ENCODE results near the gene SELP. TPM values are rescaled to one million over a fixed set of nuclear protein-coding genes. Genes with fewer than 3 reads are reported as not detected.
A peak's percentile ranks its signal among the peaks of the same experiment; 100 is the strongest.

Gene SELP
- total RNA-seq, 4 donors from 2014 or later: 1.9 to 26.0 (median 8.0) TPM

DNA sequence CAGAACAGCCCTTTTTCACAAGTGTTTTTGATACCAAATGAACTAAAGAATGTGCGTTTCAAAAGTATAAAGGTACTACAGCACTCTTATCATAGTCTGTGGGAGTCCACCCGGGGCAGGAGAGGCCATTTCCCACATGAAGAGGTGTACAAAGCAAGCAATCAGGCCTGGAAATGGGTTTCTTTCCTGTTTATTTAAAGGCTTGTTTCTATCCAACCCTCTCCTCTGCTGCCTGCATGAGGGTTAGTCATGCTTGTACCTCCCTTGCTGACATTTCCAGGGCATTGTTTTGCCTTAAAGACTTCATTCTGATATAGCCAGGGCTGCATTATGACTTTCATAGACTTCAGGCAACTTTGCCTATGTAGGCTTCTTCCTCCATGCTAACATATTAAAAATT, 11.6 kb downstream of the SELP start:
- no peak for ATAC-seq
- H3K36me3 ChIP-seq: no peaks in the 10 kb centered on the region
- H3K4me1 ChIP-seq: no peaks in the 10 kb centered on the region
- WGBS, 2 donors (ENCODE audit: low coverage in 1 of 2): 70 to 81% methylated on average over 2 of the region's 2 CpGs
- H3K27ac ChIP-seq: no peak overlapping the region
- no peaks in the 10 kb centered on the region for H3K9me3 ChIP-seq
- no peak overlapping the region for H3K4me3 ChIP-seq
- H3K27me3 ChIP-seq: no peaks in the 10 kb centered on the region
- TF ChIP-seq, protein P1, sequence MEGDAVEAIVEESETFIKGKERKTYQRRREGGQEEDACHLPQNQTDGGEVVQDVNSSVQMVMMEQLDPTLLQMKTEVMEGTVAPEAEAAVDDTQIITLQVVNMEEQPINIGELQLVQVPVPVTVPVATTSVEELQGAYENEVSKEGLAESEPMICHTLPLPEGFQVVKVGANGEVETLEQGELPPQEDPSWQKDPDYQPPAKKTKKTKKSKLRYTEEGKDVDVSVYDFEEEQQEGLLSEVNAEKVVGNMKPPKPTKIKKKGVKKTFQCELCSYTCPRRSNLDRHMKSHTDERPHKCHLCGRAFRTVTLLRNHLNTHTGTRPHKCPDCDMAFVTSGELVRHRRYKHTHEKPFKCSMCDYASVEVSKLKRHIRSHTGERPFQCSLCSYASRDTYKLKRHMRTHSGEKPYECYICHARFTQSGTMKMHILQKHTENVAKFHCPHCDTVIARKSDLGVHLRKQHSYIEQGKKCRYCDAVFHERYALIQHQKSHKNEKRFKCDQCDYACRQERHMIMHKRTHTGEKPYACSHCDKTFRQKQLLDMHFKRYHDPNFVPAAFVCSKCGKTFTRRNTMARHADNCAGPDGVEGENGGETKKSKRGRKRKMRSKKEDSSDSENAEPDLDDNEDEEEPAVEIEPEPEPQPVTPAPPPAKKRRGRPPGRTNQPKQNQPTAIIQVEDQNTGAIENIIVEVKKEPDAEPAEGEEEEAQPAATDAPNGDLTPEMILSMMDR (IDR thresholded peaks at IDR 0.05): no peak
- no peak for TF ChIP-seq EP300 (IDR thresholded peaks at IDR 0.05)
- TF ChIP-seq POLR2AphosphoS5 (IDR thresholded peaks at IDR 0.05): no peak
- no peak for TF ChIP-seq POLR2A (IDR thresholded peaks at IDR 0.05)

DNA sequence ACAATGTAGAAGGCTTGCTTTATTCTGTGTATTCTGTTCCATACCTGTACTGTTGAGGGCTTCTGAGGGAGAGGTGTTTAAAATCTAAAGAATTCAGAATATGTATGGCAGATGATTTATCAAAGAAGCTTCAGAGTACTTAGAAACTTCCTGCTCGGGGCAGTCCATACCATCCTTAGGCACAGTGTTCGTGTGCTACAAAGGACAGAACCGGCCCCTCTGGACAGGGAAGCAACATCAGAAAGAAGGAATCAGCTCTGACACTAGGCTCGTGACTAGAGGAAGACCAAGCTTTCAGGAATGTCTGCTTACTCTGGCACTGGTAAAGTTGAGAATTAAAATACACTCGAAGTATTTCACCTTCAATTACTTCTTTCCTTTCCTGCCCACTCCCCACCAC, 14.1 kb downstream of the SELP start:
- no peak for ATAC-seq
- H3K27ac ChIP-seq: no peak overlapping the region
- TF ChIP-seq, protein P1 (IDR thresholded peaks at IDR 0.05): no peak
- TF ChIP-seq POLR2AphosphoS5 (IDR thresholded peaks at IDR 0.05): no peak
- no peak for TF ChIP-seq EP300 (IDR thresholded peaks at IDR 0.05)
- TF ChIP-seq POLR2A (IDR thresholded peaks at IDR 0.05): no peak
- WGBS, 2 donors (ENCODE audit: low coverage in 1 of 2): 52 to 65% methylated on average over 5 of the region's 5 CpGs
- H3K4me3 ChIP-seq: no peak overlapping the region
- no peaks in the 10 kb centered on the region for H3K36me3 ChIP-seq
- H3K9me3 ChIP-seq: no peaks in the 10 kb centered on the region
- no peaks in the 10 kb centered on the region for H3K4me1 ChIP-seq
- peaks cover 8% of the 10 kb centered on the region for H3K27me3 ChIP-seq

DNA sequence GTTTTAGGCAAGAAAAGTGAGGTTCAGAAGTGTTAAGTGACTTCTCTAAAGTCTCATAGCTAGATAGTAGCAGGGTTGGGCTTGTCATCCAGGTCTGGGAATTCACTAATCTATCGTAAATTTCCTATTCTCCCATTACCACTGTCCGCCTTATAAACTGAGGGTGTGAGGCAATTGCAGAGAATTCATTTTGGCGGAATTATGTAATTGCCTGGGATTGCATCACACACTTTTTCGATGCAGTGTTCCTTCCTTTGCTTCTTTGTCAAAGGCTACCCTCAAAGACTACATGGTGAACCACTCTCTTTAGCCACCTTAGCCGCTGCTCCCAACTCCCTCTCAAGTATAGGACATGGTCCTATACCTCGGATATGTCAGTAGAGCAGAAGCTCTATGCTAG, 19.1 kb downstream of the SELP start:
- Histone ChIP-seq H3K36me3 (no peaks in the 10 kb centered on the region), H3K9me3 (no peaks in the 10 kb centered on the region), H3K4me1 (no peaks in the 10 kb centered on the region), H3K27ac (no peak overlapping the region), H3K4me3 (no peak overlapping the region), H3K27me3 (peaks cover 16% of the 10 kb centered on the region)
- TF ChIP-seq POLR2A (IDR thresholded peaks at IDR 0.05) (no peak), POLR2AphosphoS5 (IDR thresholded peaks at IDR 0.05) (no peak), EP300 (IDR thresholded peaks at IDR 0.05) (no peak)
- TF ChIP-seq, protein P1 (IDR thresholded peaks at IDR 0.05): no peak
- ATAC-seq: no peak
- 83 to 94% methylated on average over 6 of the region's 6 CpGs for WGBS, 2 donors (ENCODE audit: low coverage in 1 of 2)

DNA sequence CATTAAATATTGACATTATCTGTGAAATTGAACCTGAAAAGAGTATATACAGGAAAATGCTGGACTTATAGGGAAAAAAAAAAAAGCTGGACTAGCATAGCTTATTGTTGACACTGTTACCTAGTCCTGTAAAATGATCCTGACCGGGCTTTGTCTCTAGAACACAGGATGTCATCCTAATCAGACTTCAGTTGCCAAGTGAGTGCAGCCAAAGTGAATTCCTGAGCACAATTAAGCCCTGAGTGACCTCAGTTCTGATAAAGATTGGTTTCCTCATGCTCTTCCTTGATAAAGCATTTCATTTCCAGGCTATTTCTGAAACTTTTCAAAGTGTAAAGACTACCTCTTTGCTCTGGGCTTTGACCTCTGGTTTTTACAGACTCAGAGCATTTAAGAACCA, 19.8 kb downstream of the SELP start:
- 11 to 55% methylated on average over 1 of the region's 1 CpG for WGBS, 2 donors (ENCODE audit: low coverage in 1 of 2)
- Histone ChIP-seq H3K27me3 (peaks cover 17% of the 10 kb centered on the region), H3K4me3 (no peak overlapping the region), H3K36me3 (no peaks in the 10 kb centered on the region), H3K27ac (no peak overlapping the region), H3K9me3 (no peaks in the 10 kb centered on the region), H3K4me1 (no peaks in the 10 kb centered on the region)
- peak; percentile 48 for ATAC-seq
- TF ChIP-seq POLR2AphosphoS5 (IDR thresholded peaks at IDR 0.05) (no peak), EP300 (IDR thresholded peaks at IDR 0.05) (no peak)

DNA sequence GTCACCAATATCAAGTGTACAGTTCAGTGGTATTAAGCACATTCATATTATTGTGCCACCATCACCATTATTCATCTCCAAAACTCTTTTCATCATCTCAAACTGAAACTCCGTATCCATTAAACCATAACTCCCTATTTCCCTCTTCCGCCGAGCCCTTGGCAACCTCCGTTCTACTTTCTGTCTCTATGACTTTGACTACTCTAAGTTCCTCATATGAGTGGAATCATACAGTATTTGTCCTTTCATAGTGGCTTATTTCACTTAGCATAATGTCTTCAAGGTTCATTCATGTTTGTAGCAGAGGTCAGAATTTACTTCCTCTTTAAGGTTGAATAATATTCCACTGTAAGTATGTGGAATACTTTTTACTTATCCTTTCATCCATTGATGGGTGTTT, 21.7 kb downstream of the SELP start:
- WGBS, 2 donors (ENCODE audit: low coverage in 1 of 2): 60 to 72% methylated on average over 1 to 4 of the region's 4 CpGs
- Histone ChIP-seq H3K4me3 (no peak overlapping the region), H3K27ac (no peak overlapping the region), H3K27me3 (peaks cover 21% of the 10 kb centered on the region), H3K9me3 (no peaks in the 10 kb centered on the region), H3K4me1 (no peaks in the 10 kb centered on the region), H3K36me3 (no peaks in the 10 kb centered on the region)
- ATAC-seq: no peak
- TF ChIP-seq, protein P1 (IDR thresholded peaks at IDR 0.05): no peak
- TF ChIP-seq EP300 (IDR thresholded peaks at IDR 0.05): no peak
- TF ChIP-seq POLR2A (IDR thresholded peaks at IDR 0.05): no peak
- no peak for TF ChIP-seq POLR2AphosphoS5 (IDR thresholded peaks at IDR 0.05)

Measured in gastroesophageal sphincter (tissue), 4 donors.